Osteoblast (primary cell): ENCODE measurements around the gene MSANTD2. TPM values are rescaled to one million over a fixed set of nuclear protein-coding genes. Genes with fewer than 3 reads are reported as not detected.

Source experiments
- DNase-seq: peaks from one replicate; pipeline ENCODE4 v3.0.0; 2011; ENCODE audit warnings: low spot score, mixed read lengths; ENCODE audit not compliant: insufficient read length; ENCODE audit errors: missing footprints
- H2AFZ ChIP-seq: 2 replicates; pipeline ENCODE4 v1.6.0; 2011; ENCODE audit warnings: mild to moderate bottlenecking, low read length
- H3K27ac ChIP-seq: 2 replicates; pipeline ENCODE4 v1.5.1; 2011; ENCODE audit warnings: mild to moderate bottlenecking, low read depth, low read length, moderate library complexity
- H3K27me3 ChIP-seq: 2 replicates; pipeline ENCODE4 v1.6.0; 2012; ENCODE audit warnings: mild to moderate bottlenecking, control low read depth, inconsistent platforms, low read length, moderate library complexity; ENCODE audit not compliant: insufficient read depth
- H3K36me3 ChIP-seq: 2 replicates; pipeline ENCODE4 v1.5.1; 2011; ENCODE audit warnings: mild to moderate bottlenecking, low read length, control low read depth, moderate library complexity; ENCODE audit not compliant: insufficient read depth
- H3K4me1 ChIP-seq: 2 replicates; pipeline ENCODE4 v1.5.1; 2011; ENCODE audit warnings: mild to moderate bottlenecking, low read length, control low read depth, moderate library complexity; ENCODE audit not compliant: insufficient read depth
- H3K4me2 ChIP-seq: 2 replicates; pipeline ENCODE4 v1.6.0; 2011; ENCODE audit warnings: mild to moderate bottlenecking, low read length; ENCODE audit not compliant: insufficient read depth
- H3K4me3 ChIP-seq: fragments of 200-600 bp; sonication (generic); 3 replicates; pipeline ENCODE4 v1.5.1; 2012; ENCODE audit warnings: mild to moderate bottlenecking, low read length, inconsistent platforms; ENCODE audit not compliant: insufficient read depth
- H3K79me2 ChIP-seq: 2 replicates; pipeline ENCODE4 v1.6.0; 2012; ENCODE audit warnings: mild to moderate bottlenecking, low read length, control low read depth, inconsistent platforms; ENCODE audit not compliant: insufficient read depth
- H3K9me3 ChIP-seq: 2 replicates; pipeline ENCODE4 v1.5.1; 2011; ENCODE audit warnings: low read depth, low read length, control low read depth
- H4K20me1 ChIP-seq: 2 replicates; pipeline ENCODE4 v1.6.0; 2012; ENCODE audit warnings: mild to moderate bottlenecking, low read length, control low read depth; ENCODE audit not compliant: insufficient read depth
- total RNA-seq: library from RNA; depleted of rRNA; stranded (reverse); fragments of >200 nt; gene quantifications from 2 replicates; pipeline ENCODE4 v1.2.3, GENCODE V29; 2012
- TF ChIP-seq, protein P1 (sequence below): IDR thresholded peaks from 2 replicates; pipeline ENCODE4 v1.5.1; 2011; ENCODE audit warnings: mild to moderate bottlenecking, low read depth, low read length, moderate library complexity; ENCODE audit errors: extremely low read depth

The MSANTD2 gene
- total RNA-seq, 1 donor, result 10.9 TPM

DNA sequence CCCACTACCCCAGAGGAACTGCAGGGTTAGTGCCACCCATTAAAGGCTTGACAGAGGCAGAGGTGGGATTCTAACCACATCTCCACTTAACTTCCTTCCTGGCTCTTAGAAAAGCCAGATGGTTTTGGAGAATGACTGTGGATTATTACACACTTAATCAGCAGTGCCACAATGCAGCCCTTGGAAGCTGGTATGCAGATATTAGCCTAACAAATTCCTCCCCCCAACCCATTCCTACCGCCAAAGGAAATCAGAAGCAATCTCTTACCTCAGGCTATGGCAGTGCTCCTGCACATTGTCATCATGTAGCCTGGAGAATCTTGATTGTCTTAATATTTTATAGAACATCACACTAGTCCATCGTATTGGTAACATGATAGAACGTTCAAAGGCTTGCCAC is 83.6 kb downstream of the MSANTD2 start:
- Histone ChIP-seq H3K4me2 (no peak overlapping the region), H3K4me1 (peaks cover 9% of the 10 kb centered on the region), H3K9me3 (no peaks in the 10 kb centered on the region), H3K4me3 (no peak overlapping the region), H3K79me2 (no peaks in the 10 kb centered on the region), H3K27ac (no peak overlapping the region), H3K36me3 (no peaks in the 10 kb centered on the region), H4K20me1 (no peaks in the 10 kb centered on the region), H2AFZ (no peak overlapping the region), H3K27me3 (peaks cover 56% of the 10 kb centered on the region)
- DNase-seq, result no peak
- TF ChIP-seq, protein P1, sequence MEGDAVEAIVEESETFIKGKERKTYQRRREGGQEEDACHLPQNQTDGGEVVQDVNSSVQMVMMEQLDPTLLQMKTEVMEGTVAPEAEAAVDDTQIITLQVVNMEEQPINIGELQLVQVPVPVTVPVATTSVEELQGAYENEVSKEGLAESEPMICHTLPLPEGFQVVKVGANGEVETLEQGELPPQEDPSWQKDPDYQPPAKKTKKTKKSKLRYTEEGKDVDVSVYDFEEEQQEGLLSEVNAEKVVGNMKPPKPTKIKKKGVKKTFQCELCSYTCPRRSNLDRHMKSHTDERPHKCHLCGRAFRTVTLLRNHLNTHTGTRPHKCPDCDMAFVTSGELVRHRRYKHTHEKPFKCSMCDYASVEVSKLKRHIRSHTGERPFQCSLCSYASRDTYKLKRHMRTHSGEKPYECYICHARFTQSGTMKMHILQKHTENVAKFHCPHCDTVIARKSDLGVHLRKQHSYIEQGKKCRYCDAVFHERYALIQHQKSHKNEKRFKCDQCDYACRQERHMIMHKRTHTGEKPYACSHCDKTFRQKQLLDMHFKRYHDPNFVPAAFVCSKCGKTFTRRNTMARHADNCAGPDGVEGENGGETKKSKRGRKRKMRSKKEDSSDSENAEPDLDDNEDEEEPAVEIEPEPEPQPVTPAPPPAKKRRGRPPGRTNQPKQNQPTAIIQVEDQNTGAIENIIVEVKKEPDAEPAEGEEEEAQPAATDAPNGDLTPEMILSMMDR, result no peak

Other genes with a start within 250 kb of the MSANTD2 start
- gene OR8A1, start 230.4 kb downstream of the MSANTD2 start, total RNA-seq, result not detected in 2 replicates
- gene PANX3, start 189.0 kb downstream of the MSANTD2 start, total RNA-seq, result not detected in 2 replicates
- 37.7 and 40.2 TPM in 2 replicates for gene TBRG1, start 177.5 kb downstream of the MSANTD2 start, total RNA-seq
- gene SIAE, start 126.7 kb downstream of the MSANTD2 start, total RNA-seq, result 10.5 and 11.5 TPM in 2 replicates
- gene SPA17, start 126.5 kb downstream of the MSANTD2 start, total RNA-seq, result 8.0 and 8.8 TPM in 2 replicates
- gene NRGN, start 60.5 kb downstream of the MSANTD2 start, total RNA-seq, result under 0.01 TPM in 1 of 2 replicates, not detected in the other
- gene VSIG2, start 48.2 kb downstream of the MSANTD2 start, total RNA-seq, result not detected in 2 replicates
- gene ESAM, start 38.1 kb downstream of the MSANTD2 start, total RNA-seq, result under 0.01 and 0.29 TPM in 2 replicates
- gene ROBO3, start 65.0 kb upstream of the MSANTD2 start, total RNA-seq, result 12.7 and 18.1 TPM in 2 replicates
- gene ROBO4, start 97.5 kb upstream of the MSANTD2 start, total RNA-seq, result 0.36 and 0.59 TPM in 2 replicates
- under 0.01 TPM in 1 of 2 replicates, not detected in the other for gene HEPN1, start 118.8 kb upstream of the MSANTD2 start, total RNA-seq
- under 0.01 TPM in 1 of 2 replicates, not detected in the other for gene HEPACAM, start 135.6 kb upstream of the MSANTD2 start, total RNA-seq
- 2.1 and 2.2 TPM in 2 replicates for gene CCDC15, start 153.8 kb upstream of the MSANTD2 start, total RNA-seq